PFSK-1 (cell line): ENCODE measurements around the gene PTPRK.

Source experiments
- POLR2AphosphoS5 ChIP-seq: IDR thresholded peaks from 2 replicates; pipeline ENCODE4 v1.6.1; 2012; ENCODE audit warnings: low read depth, mild to moderate bottlenecking, control low read depth, low read length, moderate library complexity
- SIN3A ChIP-seq: IDR thresholded peaks from 2 replicates; pipeline ENCODE4 v1.6.1; 2012; ENCODE audit warnings: mild to moderate bottlenecking, low read length, moderate library complexity, borderline replicate concordance; ENCODE audit not compliant: insufficient read depth

DNA sequence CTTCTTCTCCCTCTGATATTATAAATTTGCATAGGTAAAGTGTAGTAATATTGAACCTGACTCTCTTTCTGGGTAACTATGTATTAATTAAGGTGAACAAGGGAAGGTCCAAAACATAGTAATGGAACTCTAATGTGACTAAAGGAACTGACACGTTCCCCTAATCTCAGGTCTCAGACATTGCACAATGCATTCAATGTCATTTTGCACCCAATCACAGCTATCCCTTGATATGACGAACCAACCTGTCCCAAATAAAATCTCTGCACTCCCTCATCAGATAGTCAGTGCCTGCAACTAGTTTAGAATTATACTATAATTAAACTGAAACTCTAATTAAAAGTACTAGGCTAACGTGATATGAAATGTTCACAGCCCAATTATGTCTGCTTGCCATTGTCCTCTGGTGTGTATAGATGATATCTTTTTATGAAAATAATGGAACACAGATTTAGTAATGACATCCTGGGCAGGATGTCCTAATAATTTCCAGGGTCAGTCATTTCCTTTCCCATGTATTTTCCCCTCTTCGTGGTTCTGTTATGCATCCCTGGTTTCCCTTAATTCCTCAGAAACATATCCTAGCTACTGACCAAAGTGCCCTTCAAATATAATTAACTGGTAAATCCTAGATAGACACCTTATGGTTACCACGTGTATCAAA is 36.8 kb downstream of the PTPRK start:
- TF ChIP-seq POLR2AphosphoS5 = no peak
- peak; percentile 51; the same call in 1 of the 2 replicates for TF ChIP-seq SIN3A
